ENCODE results near the gene ACSL3.

GRCh38 chr2:222982010-222982908 lies 121.4 kb downstream of the ACSL3 start:
- TF ChIP-seq, protein P1, sequence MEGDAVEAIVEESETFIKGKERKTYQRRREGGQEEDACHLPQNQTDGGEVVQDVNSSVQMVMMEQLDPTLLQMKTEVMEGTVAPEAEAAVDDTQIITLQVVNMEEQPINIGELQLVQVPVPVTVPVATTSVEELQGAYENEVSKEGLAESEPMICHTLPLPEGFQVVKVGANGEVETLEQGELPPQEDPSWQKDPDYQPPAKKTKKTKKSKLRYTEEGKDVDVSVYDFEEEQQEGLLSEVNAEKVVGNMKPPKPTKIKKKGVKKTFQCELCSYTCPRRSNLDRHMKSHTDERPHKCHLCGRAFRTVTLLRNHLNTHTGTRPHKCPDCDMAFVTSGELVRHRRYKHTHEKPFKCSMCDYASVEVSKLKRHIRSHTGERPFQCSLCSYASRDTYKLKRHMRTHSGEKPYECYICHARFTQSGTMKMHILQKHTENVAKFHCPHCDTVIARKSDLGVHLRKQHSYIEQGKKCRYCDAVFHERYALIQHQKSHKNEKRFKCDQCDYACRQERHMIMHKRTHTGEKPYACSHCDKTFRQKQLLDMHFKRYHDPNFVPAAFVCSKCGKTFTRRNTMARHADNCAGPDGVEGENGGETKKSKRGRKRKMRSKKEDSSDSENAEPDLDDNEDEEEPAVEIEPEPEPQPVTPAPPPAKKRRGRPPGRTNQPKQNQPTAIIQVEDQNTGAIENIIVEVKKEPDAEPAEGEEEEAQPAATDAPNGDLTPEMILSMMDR (IDR thresholded peaks at IDR 0.05; ENCODE audit: insufficient read depth, low read depth, low read length) = peak; percentile 42
- TF ChIP-seq EZH2 (IDR thresholded peaks at IDR 0.05; ENCODE audit: insufficient read depth, low read length) = no peak

Data from astrocyte (in vitro differentiated cells and primary cell).